Testis (tissue), 3 donors: ENCODE data around the gene PRKN. TPM values are rescaled to one million over a fixed set of nuclear protein-coding genes. Genes with fewer than 3 reads are reported as not detected.

Experiments
- DNase-seq: peaks from one replicate; pipeline ENCODE4 v3.0.0-alpha.2; 2019
- H3K27ac ChIP-seq, 2 donors: fragments of 200-600 bp; sonication (generic); one replicate each; pipeline ENCODE4 v1.5.1; 2019
- H3K27me3 ChIP-seq: fragments of 200-600 bp; sonication (generic); one replicate; pipeline ENCODE4 v1.5.1; 2019
- H3K36me3 ChIP-seq: fragments of 200-600 bp; sonication (generic); one replicate; pipeline ENCODE4 v1.5.1; 2017; ENCODE audit warnings: low read depth; ENCODE audit errors: missing control alignments
- H3K4me1 ChIP-seq: fragments of 200-600 bp; sonication (generic); one replicate; pipeline ENCODE4 v1.5.1; 2019
- H3K4me3 ChIP-seq, 2 donors: fragments of 200-600 bp; sonication (generic); one replicate each; pipeline ENCODE4 v1.5.1; 2017 to 2019
- H3K9me3 ChIP-seq: fragments of 200-600 bp; sonication (generic); one replicate; pipeline ENCODE4 v1.5.1; 2017
- POLR2A ChIP-seq: fragments of 450-650 bp; IDR thresholded peaks from one replicate; pipeline ENCODE4 v1.6.1; 2017; ENCODE audit warnings: antibody characterized with exemption, mild to moderate bottlenecking, moderate library complexity
- WGBS, 2 donors: methylation state at CpG; one replicate each; pipeline ENCODE4 v1.1.5; 2018; 5-methylcytosine and 5-hydroxymethylcytosine counted together
- intact Hi-C: fragments of 100-400 bp; cut with DNase I; formaldehyde crosslinking; loops from one replicate; pipeline ENCODE4 v1.15.1; 2023; ENCODE audit warnings: low total_unique reads
- polyA plus RNA-seq: library from polyadenylated mRNA; stranded (reverse); fragments of 350-450 nt; fragmentation: Illumina TruSeq; extraction: RNeasy Lipid Tissue Mini Kit (QIAGEN cat#74804); gene quantifications from one replicate; pipeline ENCODE4 v1.2.3, GENCODE V29; 2014; ENCODE audit warnings: low read depth, low replicate concordance; ENCODE audit not compliant: insufficient read depth
- total RNA-seq, 2 donors: library from RNA; depleted of rRNA; stranded (reverse); fragments of >200 nt; gene quantifications; one replicate each; pipeline ENCODE4 v1.2.3, GENCODE V29; 2016
- TF ChIP-seq, protein P1 (sequence below), 3 experiments: fragments of 450-650 bp in 2 of 3; fragments of 200-600 bp in 1 of 3; sonication (generic) in 1 of 3; IDR thresholded peaks; one replicate each; pipeline ENCODE4 v1.5.1; 2016 to 2019; ENCODE audit warnings: antibody characterized with exemption in 3 of 3, mild to moderate bottlenecking in 2 of 3, moderate library complexity in 1 of 3

The PRKN gene
- total and polyA plus RNA-seq, 3 donors from 2014 or later: 19.1 to 34.5 (median 28.8) TPM

DNA sequence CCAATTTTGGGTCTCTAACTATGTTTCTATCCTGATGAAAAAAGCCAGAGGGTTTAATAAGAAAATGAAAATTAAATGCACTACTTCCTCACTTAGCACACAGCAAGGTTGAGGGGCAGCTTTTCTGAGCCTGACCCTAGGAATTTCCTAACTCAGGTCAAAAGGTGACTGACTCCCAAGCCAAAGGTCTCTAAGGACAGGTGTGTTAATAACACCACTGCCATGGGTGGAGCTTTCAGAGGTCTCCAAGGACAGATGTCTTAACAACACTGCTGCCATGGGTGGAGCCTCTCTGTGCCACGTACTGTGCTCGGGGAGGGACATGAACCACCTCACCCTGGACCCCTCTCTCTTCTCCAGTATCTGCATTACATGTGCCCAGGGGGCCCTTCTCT lies 339.2 kb downstream of the PRKN start:
- Histone ChIP-seq H3K27me3 (no peaks in the 10 kb centered on the region), H3K27ac (no peak overlapping the region), H3K36me3 (no peaks in the 10 kb centered on the region), H3K9me3 (no peaks in the 10 kb centered on the region), H3K4me1 (peaks cover 10% of the 10 kb centered on the region), H3K4me3 (no peak overlapping the region)
- intact Hi-C loops: no loop called here
- no peak for DNase-seq
- 88% methylated on average over 2 of the region's 2 CpGs; no CpG with 5 or more reads in 1 of the 2 donors for WGBS, 2 donors
- TF ChIP-seq, protein P1, sequence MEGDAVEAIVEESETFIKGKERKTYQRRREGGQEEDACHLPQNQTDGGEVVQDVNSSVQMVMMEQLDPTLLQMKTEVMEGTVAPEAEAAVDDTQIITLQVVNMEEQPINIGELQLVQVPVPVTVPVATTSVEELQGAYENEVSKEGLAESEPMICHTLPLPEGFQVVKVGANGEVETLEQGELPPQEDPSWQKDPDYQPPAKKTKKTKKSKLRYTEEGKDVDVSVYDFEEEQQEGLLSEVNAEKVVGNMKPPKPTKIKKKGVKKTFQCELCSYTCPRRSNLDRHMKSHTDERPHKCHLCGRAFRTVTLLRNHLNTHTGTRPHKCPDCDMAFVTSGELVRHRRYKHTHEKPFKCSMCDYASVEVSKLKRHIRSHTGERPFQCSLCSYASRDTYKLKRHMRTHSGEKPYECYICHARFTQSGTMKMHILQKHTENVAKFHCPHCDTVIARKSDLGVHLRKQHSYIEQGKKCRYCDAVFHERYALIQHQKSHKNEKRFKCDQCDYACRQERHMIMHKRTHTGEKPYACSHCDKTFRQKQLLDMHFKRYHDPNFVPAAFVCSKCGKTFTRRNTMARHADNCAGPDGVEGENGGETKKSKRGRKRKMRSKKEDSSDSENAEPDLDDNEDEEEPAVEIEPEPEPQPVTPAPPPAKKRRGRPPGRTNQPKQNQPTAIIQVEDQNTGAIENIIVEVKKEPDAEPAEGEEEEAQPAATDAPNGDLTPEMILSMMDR (IDR thresholded peaks at IDR 0.05): no peak
- no peak for TF ChIP-seq POLR2A

DNA sequence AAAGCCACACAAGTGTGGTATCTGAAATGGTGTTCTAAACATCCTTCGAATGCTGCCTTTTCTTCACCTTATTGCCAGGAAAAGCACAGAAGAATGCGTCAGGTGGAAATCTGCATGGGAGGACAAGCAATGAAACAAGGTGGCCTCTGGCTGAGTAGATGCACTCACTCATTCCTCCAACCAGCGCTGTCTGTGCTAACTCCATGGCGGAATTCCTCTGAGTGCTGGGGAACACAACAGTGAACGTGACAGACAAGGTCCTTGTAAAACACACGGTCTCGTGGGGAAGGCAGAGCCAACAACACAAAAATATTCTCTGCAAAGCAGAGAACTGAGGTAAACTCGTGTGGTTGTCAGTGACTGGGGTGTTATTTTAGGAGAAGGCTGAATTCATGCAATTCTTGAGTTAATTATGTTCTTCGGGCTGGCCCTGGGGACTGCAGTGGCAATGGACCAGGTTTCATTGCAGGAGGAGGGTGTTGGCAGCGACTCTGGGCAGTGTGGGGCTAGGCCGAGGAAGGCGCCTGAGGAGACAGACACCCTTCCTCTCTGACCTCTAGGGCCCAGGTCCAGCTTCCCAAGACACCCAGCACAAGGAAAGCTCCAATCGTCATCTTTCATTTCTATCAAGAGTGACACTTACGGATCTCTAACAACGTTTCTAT lies 339.7 kb downstream of the PRKN start:
- no peak overlapping the region for H3K27ac ChIP-seq
- H3K9me3 ChIP-seq: no peaks in the 10 kb centered on the region
- no peaks in the 10 kb centered on the region for H3K36me3 ChIP-seq
- no peak overlapping the region for H3K4me3 ChIP-seq
- TF ChIP-seq, protein P1 (IDR thresholded peaks at IDR 0.05): no peak
- TF ChIP-seq POLR2A: no peak
- intact Hi-C loops: no loop called here
- peaks cover 10% of the 10 kb centered on the region for H3K4me1 ChIP-seq
- H3K27me3 ChIP-seq: no peaks in the 10 kb centered on the region
- DNase-seq: peak; percentile 29
- WGBS, 2 donors: 67 to 75% methylated on average over 15 of the region's 15 CpGs

DNA sequence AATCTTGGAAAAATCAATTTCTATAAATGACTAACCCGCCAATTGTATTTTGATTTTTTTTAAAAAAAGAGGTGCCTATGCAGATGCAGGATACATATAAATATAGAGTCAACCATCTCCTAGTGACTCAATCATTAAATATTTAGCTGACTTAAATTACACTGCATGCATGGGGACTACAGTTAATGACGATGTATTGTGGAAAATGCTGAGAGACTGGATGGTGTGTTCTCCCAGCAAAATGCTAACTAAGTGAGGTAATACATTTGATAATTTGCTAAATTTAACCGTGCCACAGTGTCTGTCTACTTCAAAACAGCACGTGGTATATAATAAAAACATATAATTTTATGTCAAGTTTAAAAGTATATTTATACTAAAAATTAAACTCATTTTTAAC lies 341.6 kb downstream of the PRKN start:
- Histone ChIP-seq H3K4me1 (peaks cover 10% of the 10 kb centered on the region), H3K9me3 (no peaks in the 10 kb centered on the region), H3K27ac (no peak overlapping the region), H3K36me3 (no peaks in the 10 kb centered on the region), H3K27me3 (no peaks in the 10 kb centered on the region), H3K4me3 (no peak overlapping the region)
- 89% methylated on average over 4 of the region's 4 CpGs for WGBS, 2 donors
- TF ChIP-seq, protein P1 (IDR thresholded peaks at IDR 0.05): no peak
- no peak for TF ChIP-seq POLR2A
- no peak for DNase-seq
- intact Hi-C loops: no loop called here

DNA sequence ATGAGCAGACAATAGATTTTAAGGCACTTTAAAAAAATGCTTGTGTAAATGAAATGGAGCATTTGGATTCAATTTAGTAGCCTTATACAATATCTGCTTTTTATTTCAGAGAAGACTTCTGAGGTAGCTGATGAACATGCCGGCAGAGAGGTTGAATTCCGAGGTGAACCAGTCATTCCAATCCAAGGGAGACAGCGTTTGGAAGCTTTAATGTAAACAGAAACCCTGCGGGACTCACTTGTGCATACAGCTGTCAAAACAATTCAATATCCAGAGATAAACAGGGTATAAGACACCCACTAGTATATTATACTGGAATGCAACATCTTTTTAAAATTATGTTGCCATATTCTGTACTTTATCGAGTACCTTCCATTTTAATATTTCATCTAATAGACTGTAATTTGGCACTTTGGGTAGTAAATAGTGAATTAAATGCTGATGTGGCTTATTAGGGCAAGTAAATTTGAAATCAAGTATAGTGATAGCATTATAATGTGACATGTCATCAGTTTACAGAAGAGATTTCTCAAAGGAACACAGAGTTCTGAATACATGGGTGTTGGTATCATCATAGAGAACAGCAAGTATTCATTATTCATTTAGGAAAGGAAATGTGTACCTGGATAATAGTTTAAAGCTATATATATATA lies 347.7 kb downstream of the PRKN start:
- TF ChIP-seq, protein P1 (IDR thresholded peaks at IDR 0.05): no peak
- TF ChIP-seq POLR2A: no peak
- WGBS, 2 donors: 80 to 85% methylated on average over 5 of the region's 5 CpGs
- H3K4me3 ChIP-seq: no peak overlapping the region
- no peaks in the 10 kb centered on the region for H3K4me1 ChIP-seq
- no peaks in the 10 kb centered on the region for H3K27me3 ChIP-seq
- H3K9me3 ChIP-seq: no peaks in the 10 kb centered on the region
- no peak for DNase-seq
- H3K27ac ChIP-seq: no peak overlapping the region
- no peaks in the 10 kb centered on the region for H3K36me3 ChIP-seq
- intact Hi-C loops: no loop called here
